Activated CD4-positive, alpha-beta memory T cell treated with anti-CD3 and anti-CD28 coated beads for 36 hours (primary cell): ENCODE data around the gene RNF6. TPM values are rescaled to one million over a fixed set of nuclear protein-coding genes. Genes with fewer than 3 reads are reported as not detected.

Experiments used
- CTCF ChIA-PET: fragments of 350-600 bp; sonication (Branson Sonifier 250); formaldehyde crosslinking; loops from one replicate; lab custom pipeline; 2021; ENCODE audit warnings: antibody characterized with exemption, inconsistent platforms; lab: Charles Lee
- POLR2A ChIA-PET: fragments of 350-600 bp; sonication (Branson Sonifier 250); formaldehyde crosslinking; loops from one replicate; lab custom pipeline; 2021; ENCODE audit warnings: antibody characterized with exemption; lab: Charles Lee
- DNase-seq: peaks from one replicate; pipeline ENCODE4 v3.0.0-alpha.2; 2020
- H3K27ac Mint-ChIP-seq: one replicate; pipeline ENCODE4 v1.8.0; 2021; ENCODE audit warnings: mixed read lengths
- H3K27me3 Mint-ChIP-seq: one replicate; pipeline ENCODE4 v1.8.0; 2021; ENCODE audit warnings: mixed read lengths
- H3K36me3 Mint-ChIP-seq: one replicate; pipeline ENCODE4 v1.8.0; 2021; ENCODE audit warnings: mixed read lengths
- H3K4me1 Mint-ChIP-seq: one replicate; pipeline ENCODE4 v1.8.0; 2021; ENCODE audit warnings: low read depth, mixed read lengths
- H3K4me3 Mint-ChIP-seq: one replicate; pipeline ENCODE4 v1.8.0; 2021; ENCODE audit warnings: mild to moderate bottlenecking, mixed read lengths
- H3K9me3 Mint-ChIP-seq: one replicate; pipeline ENCODE4 v1.8.0; 2021; ENCODE audit warnings: mixed read lengths
- intact Hi-C: fragments of 100-400 bp; cut with micrococcal nuclease; formaldehyde crosslinking; loops from one replicate; pipeline ENCODE4 v1.15.1; 2023
- total RNA-seq, 2 experiments: library from RNA; stranded (reverse); gene quantifications; one replicate each; pipeline ENCODE4 v1.2.3, GENCODE V29; 2021

RNF6 gene
- 10 to 100 TPM; 40.7 to 45.0 TPM for total RNA-seq

DNA sequence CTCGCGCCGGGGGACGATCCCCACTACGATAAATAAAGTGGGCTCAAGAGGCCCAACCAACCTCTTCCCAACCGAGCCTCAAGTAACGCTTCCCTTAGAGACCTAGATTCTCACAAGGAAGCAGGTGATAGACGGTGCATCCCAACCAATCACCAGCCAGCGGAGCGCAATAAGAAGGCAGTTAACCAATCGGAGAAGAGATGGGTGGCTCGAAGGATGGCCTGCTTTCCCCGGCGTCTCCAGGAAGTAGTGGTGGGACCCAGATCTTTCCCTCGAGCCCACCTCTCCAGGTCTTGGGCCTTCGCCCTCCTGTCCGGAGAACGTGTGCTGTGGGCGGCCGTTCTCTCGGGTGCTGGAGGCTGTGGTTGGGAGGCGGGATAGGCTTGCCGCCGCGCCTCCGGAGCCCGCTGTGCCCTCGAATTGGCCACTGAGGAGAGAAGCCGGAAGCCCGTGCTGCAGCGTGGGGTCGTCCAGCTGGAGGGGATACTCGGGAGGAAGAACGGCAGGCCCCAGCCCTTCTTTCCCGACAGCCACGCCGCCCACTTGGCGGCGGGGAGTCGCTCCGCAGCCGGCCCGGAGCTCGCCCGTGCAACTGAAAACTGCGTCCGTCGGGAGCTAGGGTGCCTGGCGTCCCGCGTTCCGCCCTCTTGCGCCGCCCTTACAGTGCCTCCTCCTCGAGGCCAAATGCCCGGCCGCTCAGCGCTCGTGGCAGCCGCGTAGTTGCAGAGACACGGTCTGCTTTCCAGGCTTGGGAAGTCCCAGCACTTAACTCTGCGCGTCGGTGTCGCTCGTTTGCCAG, at the start of gene RNF6:
Gene RNF6 (minus strand): TSS at position 594 of the 799 bp plus-strand sequence. CDS start 2,665 bp downstream, outside the sequence.
- intact Hi-C loops, result loop anchor here (1.0 kb wide), 2 partner anchors 31 to 36 kb away; no protein-coding TSS in a partner anchor
- H3K4me1 Mint-ChIP-seq, result peaks cover 32% of the 10 kb centered on the region
- no peaks in the 10 kb centered on the region for H3K9me3 Mint-ChIP-seq
- H3K36me3 Mint-ChIP-seq, result peaks cover 26% of the 10 kb centered on the region
- H3K27me3 Mint-ChIP-seq, result no peaks in the 10 kb centered on the region
- POLR2A ChIA-PET, result interaction anchor here (1.3 to 2.1 kb wide), 3 partner anchors 32 to 36 kb away, joined by 4 to 11 read pairs (median 7); partner anchors contain the start of gene CDK8
- H3K4me3 Mint-ChIP-seq, result peak within 1 kb of the TSS; percentile 94
- peak; percentile 92 for DNase-seq
- CTCF ChIA-PET, result interaction anchor here (0.6 to 9.3 kb wide), 4 partner anchors 34 to 1567 kb away, joined by 3 to 73 read pairs (median 4); no protein-coding TSS in a partner anchor
- H3K27ac Mint-ChIP-seq, result peak within 1 kb of the TSS; percentile 100

DNA sequence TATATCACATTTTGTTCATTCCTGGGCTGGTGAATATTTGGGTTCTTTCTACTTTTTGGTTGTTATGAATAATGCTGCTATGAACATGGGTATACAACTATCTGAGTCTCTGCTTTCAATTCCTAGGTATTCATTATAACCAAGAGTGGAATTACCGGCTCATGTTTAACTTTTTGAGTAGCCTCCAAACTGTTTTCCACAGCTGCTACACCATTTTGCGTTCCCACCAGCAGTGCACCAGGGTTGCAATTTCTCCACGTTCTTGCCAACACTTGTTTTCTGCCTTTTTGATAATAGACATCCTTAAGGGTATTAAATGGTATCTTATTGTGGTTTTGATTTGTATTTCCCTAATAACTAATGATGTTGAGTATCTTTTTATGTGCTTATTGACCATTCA, 48.6 kb upstream of the RNF6 start:
- Mint-ChIP-seq H3K36me3 (no peaks in the 10 kb centered on the region), H3K27ac (no peak overlapping the region), H3K27me3 (no peaks in the 10 kb centered on the region), H3K9me3 (no peaks in the 10 kb centered on the region), H3K4me1 (peaks cover 27% of the 10 kb centered on the region), H3K4me3 (no peak overlapping the region)
- no peak for DNase-seq
- intact Hi-C loops, result no loop called here
- POLR2A ChIA-PET, result no interaction called here
- CTCF ChIA-PET, result no interaction called here

DNA sequence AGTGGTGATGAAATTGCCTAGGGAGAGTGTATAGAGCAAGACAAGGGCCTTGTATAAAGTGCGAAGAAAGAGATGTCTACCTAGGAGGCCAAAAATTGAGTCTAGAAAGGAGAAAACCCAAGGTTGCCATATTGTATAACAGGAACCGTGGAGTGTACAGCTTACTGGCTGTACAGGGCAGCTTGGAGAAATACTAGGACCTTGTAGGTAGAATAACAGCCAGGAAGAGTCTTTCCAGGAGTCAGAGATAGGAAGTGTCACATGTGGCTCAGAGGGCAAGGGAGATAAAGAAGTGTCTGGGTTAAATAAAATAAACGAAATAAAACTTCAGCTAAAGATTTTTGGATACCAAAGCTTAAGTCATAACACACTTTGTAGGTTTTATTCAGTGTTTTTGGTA, 44.2 kb upstream of the RNF6 start:
- POLR2A ChIA-PET, result no interaction called here
- intact Hi-C loops, result no loop called here
- H3K9me3 Mint-ChIP-seq, result no peaks in the 10 kb centered on the region
- CTCF ChIA-PET, result interaction anchor here (0.5 kb wide), 1 partner anchor 16 kb away, joined by 3 read pairs; no protein-coding TSS in a partner anchor
- peaks cover 33% of the 10 kb centered on the region for H3K4me1 Mint-ChIP-seq
- no peaks in the 10 kb centered on the region for H3K27me3 Mint-ChIP-seq
- H3K36me3 Mint-ChIP-seq, result no peaks in the 10 kb centered on the region
- H3K4me3 Mint-ChIP-seq, result no peak overlapping the region
- H3K27ac Mint-ChIP-seq, result no peak overlapping the region
- no peak for DNase-seq

DNA sequence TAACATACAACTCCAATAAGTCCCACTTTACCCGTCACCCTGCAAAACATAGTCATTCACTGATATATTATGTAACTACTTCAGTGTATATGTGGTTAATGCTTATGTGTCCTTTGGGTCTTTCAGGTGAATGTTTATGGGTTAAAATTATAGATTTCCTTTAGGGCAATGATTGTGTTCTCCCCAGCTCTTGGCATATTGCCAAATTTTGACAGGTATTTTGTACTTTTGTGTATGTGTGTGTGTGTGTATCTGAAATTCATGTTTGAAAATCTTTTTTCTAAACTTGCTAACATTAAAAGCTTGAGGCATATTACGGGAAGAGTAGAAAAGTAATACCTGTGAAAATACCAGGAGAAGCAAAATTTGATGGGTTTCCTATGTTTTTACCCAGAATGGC, 40.0 kb upstream of the RNF6 start:
- DNase-seq, result no peak
- ChIA-PET POLR2A (no interaction called here), CTCF (interaction anchor here (0.6 kb wide), 1 partner anchor 114 kb away, joined by 3 read pairs; no protein-coding TSS in a partner anchor)
- Mint-ChIP-seq H3K9me3 (no peaks in the 10 kb centered on the region), H3K27me3 (no peaks in the 10 kb centered on the region), H3K36me3 (no peaks in the 10 kb centered on the region), H3K27ac (no peak overlapping the region), H3K4me3 (no peak overlapping the region), H3K4me1 (peaks cover 27% of the 10 kb centered on the region)
- intact Hi-C loops, result no loop called here

DNA sequence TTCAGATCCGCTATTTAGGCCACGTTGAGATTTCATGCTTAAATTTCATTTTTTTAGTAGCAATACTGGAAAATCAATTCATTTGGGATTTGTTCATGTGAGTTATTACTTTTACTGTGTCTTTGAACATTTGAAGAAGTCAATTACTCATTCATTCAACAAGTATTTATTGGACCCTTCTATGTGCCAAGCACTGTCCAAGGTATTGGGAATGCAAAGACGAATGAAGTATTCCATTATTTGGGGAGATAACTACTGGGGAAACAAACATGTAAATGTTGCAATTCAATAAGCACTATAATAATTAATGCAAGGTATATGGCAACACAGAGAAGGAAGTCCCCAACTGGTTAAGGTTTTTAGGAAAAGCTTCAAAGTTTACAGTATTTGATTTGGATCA, 37.5 kb upstream of the RNF6 start:
- ChIA-PET POLR2A (no interaction called here), CTCF (no interaction called here)
- Mint-ChIP-seq H3K27me3 (no peaks in the 10 kb centered on the region), H3K4me1 (peaks cover 33% of the 10 kb centered on the region), H3K9me3 (no peaks in the 10 kb centered on the region), H3K27ac (no peak overlapping the region), H3K4me3 (no peak overlapping the region), H3K36me3 (no peaks in the 10 kb centered on the region)
- DNase-seq, result no peak
- intact Hi-C loops, result loop anchor here (10.0 kb wide), 1 partner anchor 1365 kb away; the partner anchor contains the start of genes LNX2 and POLR1D

DNA sequence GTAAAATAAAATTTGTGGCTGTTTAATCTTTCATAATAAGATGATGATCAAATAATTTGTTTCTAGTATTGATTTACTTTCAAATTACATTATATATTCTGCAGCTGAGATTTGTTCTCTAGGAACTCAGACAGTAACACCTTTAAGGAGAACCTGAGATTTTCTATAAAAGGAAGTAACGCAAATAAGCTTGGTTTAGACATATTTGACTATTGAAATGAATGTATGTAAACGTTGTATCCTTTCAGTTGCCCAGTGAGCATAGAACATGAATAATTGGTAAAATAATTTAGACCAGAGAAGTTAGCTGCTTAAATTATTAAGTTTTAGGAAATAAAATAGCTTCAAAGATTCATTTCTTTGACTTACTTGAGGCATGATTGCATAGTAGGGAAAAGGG, 34.9 kb upstream of the RNF6 start:
- H3K27me3 Mint-ChIP-seq, result no peaks in the 10 kb centered on the region
- H3K4me3 Mint-ChIP-seq, result no peak overlapping the region
- H3K4me1 Mint-ChIP-seq, result peaks cover 37% of the 10 kb centered on the region
- intact Hi-C loops, result loop anchor here (10.0 kb wide), 1 partner anchor 1368 kb away; the partner anchor contains the start of genes LNX2 and POLR1D
- ChIA-PET POLR2A (no interaction called here), CTCF (interaction anchor here (2.7 kb wide), 1 partner anchor 71 kb away, joined by 23 read pairs; no protein-coding TSS in a partner anchor)
- H3K27ac Mint-ChIP-seq, result no peak overlapping the region
- no peaks in the 10 kb centered on the region for H3K36me3 Mint-ChIP-seq
- DNase-seq, result no peak
- no peaks in the 10 kb centered on the region for H3K9me3 Mint-ChIP-seq

DNA sequence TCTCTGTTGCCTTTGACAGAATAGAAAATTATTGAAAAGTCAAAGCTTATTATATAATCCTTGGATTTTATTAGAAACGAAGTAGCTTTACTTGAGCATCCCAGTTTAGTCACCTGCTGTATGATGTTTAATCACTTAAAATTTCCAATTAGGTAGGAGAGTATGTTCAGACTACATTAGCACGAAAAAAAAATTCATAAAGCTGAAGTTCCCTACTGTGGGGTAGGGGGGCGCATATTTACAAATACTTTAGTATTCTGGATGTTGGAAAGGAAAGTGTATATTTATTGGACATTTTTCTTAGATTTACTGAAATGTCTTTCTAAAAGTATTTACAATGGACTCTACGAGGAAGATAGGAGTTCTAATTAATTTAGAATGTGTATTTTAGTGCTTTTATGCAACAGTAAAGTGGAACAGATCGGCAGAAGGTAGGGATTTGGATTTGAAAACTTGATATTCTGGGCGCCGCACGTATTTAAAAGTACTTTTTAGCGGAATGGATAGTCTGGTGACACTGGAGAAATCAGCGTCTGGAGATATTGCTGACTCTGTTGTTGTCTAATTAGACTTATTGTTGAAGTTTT, 33.7 kb upstream of the RNF6 start:
- Mint-ChIP-seq H3K36me3 (no peaks in the 10 kb centered on the region), H3K27ac (no peak overlapping the region), H3K4me3 (peak overlapping the region; percentile 84), H3K27me3 (no peaks in the 10 kb centered on the region), H3K9me3 (no peaks in the 10 kb centered on the region), H3K4me1 (peaks cover 37% of the 10 kb centered on the region)
- intact Hi-C loops, result loop anchor here (10.0 kb wide), 1 partner anchor 1369 kb away; the partner anchor contains the start of genes LNX2 and POLR1D
- POLR2A ChIA-PET, result interaction anchor here (0.9 kb wide), 1 partner anchor 33 kb away, joined by 4 read pairs; the partner anchor contains the start of gene RNF6
- CTCF ChIA-PET, result interaction anchor here (0.6 to 2.7 kb wide), 5 partner anchors 17 to 139 kb away, joined by 3 to 23 read pairs (median 4); partner anchors contain the start of gene RNF6
- no peak for DNase-seq

DNA sequence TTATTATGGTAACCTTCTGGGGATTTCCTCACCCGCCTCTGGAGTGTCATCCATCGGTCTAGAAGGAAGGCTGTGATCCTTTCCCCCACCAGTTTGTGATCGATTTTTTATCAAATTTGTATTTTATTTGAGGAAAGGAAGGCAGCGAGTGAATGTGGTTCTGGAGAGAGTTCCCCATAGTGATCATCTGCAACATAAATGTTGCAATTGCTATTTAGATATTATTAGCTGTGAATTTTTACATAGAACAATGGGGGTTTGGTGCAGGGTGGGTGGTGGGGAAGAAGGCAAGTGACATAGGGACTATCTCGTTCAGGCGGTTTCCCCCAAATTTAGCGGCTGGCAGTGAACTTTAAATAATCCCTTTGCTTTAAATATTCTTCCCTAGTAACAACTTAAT, 33.0 kb upstream of the RNF6 start:
- Mint-ChIP-seq H3K27ac (peak overlapping the region; percentile 65), H3K27me3 (no peaks in the 10 kb centered on the region), H3K4me3 (peak overlapping the region; percentile 84), H3K9me3 (no peaks in the 10 kb centered on the region), H3K36me3 (no peaks in the 10 kb centered on the region), H3K4me1 (peaks cover 37% of the 10 kb centered on the region)
- POLR2A ChIA-PET, result interaction anchor here (0.9 kb wide), 1 partner anchor 33 kb away, joined by 4 read pairs; the partner anchor contains the start of gene RNF6
- intact Hi-C loops, result loop anchor here (10.0 kb wide), 1 partner anchor 1370 kb away; the partner anchor contains the start of genes LNX2 and POLR1D
- CTCF ChIA-PET, result interaction anchor here (0.7 to 2.7 kb wide), 3 partner anchors 16 to 69 kb away, joined by 3 to 23 read pairs (median 5); partner anchors contain the start of gene RNF6
- DNase-seq, result no peak

DNA sequence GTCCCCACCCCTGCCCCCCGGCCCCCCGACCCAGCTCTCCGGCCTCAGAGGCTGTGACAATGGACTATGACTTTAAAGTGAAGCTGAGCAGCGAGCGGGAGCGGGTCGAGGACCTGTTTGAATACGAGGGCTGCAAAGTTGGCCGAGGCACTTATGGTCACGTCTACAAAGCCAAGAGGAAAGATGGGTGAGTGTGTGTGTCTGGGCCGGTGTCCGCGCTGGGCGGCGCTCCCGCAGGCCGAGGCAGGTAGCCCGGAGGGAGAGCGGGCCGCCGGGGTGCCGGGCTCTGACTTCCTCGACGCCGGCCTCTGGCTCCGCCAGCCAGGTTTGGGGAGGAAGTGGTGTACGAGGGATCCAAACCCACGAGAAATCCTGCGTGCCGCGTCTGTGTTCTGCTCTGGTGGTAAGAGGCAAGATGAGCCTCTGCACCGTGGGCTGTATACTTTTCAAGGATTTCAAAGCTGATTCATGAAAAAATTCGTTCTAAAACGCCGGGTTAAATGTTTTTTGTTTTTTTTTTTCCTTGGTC, 32.5 kb upstream of the RNF6 start:
- ChIA-PET POLR2A (interaction anchor here (0.9 kb wide), 1 partner anchor 32 kb away, joined by 4 read pairs; the partner anchor contains the start of gene RNF6), CTCF (interaction anchor here (2.1 to 2.7 kb wide), 2 partner anchors 33 to 69 kb away, joined by 5 to 23 read pairs; partner anchors contain the start of gene RNF6)
- peak; percentile 67 for DNase-seq
- Mint-ChIP-seq H3K27ac (peak overlapping the region; percentile 65), H3K4me3 (peak overlapping the region; percentile 84), H3K27me3 (no peaks in the 10 kb centered on the region), H3K4me1 (peaks cover 37% of the 10 kb centered on the region), H3K36me3 (no peaks in the 10 kb centered on the region), H3K9me3 (no peaks in the 10 kb centered on the region)
- intact Hi-C loops, result loop anchor here (5.0 to 10.0 kb wide), 2 partner anchors 1370 to 1883 kb away; partner anchors contain the start of genes LNX2, PAN3 and POLR1D

DNA sequence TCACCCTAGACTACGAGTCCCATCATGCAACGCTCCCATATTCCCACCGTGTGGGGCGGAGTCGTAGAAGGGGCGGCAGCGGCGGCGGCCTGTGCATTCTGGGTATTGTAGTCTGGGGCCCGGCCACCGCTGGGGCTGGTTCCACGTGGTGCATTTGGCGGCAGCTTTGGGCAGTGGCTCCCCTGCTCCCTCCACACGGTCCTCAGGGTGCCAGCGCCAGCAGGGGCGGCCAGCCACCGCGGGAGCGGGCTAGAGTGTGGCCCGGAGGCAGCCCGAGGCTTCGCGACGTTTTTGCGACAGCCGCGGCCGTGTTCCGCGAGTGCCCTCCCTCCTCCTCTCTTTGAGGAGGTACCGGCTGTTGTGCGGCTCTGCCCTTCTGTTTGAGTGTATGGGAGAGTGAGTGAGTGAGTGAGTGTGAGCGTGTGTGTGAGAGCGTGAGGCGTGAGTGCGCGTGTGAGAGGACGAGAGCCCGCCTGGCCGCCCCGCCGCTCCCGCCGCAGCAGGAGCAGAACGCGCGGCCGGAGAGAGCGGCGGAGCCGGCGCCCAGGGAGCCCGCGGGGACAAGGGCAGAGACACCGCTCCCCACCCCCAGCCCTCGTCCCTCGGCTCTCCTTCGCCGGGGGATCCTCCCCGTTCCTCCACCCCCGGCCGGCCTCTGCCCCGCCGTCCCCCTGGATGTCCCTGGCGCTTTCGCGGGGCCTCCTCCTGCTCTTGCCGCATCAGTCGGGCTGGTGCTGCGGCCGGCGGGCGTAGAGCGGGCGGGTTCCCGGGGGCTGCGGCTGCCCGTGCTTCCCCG, 31.9 kb upstream of the RNF6 start, which contains the start of gene CDK8:
Gene CDK8 (plus strand): TSS at position 343 of the 796 bp plus-strand sequence. CDS start 513 bp downstream, outside the sequence.
- H3K27ac Mint-ChIP-seq, result peak within 1 kb of the TSS; percentile 67
- H3K27me3 Mint-ChIP-seq, result no peaks in the 10 kb centered on the region
- no peaks in the 10 kb centered on the region for H3K9me3 Mint-ChIP-seq
- H3K4me3 Mint-ChIP-seq, result peak within 1 kb of the TSS; percentile 84
- peak; percentile 91 for DNase-seq
- H3K36me3 Mint-ChIP-seq, result no peaks in the 10 kb centered on the region
- CTCF ChIA-PET, result interaction anchor here (1.3 kb wide), 1 partner anchor 69 kb away, joined by 9 read pairs; no protein-coding TSS in a partner anchor
- peaks cover 37% of the 10 kb centered on the region for H3K4me1 Mint-ChIP-seq
- POLR2A ChIA-PET, result interaction anchor here (1.1 kb wide), 1 partner anchor 32 kb away, joined by 7 read pairs; the partner anchor contains the start of gene RNF6
- intact Hi-C loops, result loop anchor here (1.0 to 10.0 kb wide), 4 partner anchors 33 to 1883 kb away; partner anchors contain the start of genes LNX2, PAN3 and POLR1D
